ENCODE data around the gene ZSWIM3.

Gene ZSWIM3

GRCh38 chr20:45833030-45833882 lies 24.2 kb upstream of the ZSWIM3 start, which contains the start of gene SNX21:
Gene SNX21 (plus strand): TSS chr20:45833799. CDS start chr20:45833920, 121 bp downstream.
- peak; percentile 87 for DNase-seq (ENCODE audit: low read depth)
- TF ChIP-seq CTCF (conservative IDR thresholded peaks at IDR 0.05; ENCODE audit: low read depth, low read length) = no peak
- peak within 1 kb of the TSS; percentile 73 for H3K4me3 ChIP-seq (ENCODE audit: low read depth, low read length)

- DNase-seq (ENCODE audit: low read depth) = peak; percentile 60
- peak overlapping the region; percentile 73 for H3K4me3 ChIP-seq (ENCODE audit: low read depth, low read length)
- no peak for TF ChIP-seq CTCF (conservative IDR thresholded peaks at IDR 0.05; ENCODE audit: low read depth, low read length)
These were observed 23.3 kb upstream of the ZSWIM3 start for GRCh38 chr20:45833883-45834796.

GRCh38 chr20:45834797-45835161 lies 22.6 kb upstream of the ZSWIM3 start:
- DNase-seq (ENCODE audit: low read depth) = no peak
- peak overlapping the region; percentile 73 for H3K4me3 ChIP-seq (ENCODE audit: low read depth, low read length)
- TF ChIP-seq CTCF (conservative IDR thresholded peaks at IDR 0.05; ENCODE audit: low read depth, low read length) = no peak

GRCh38 chr20:45835329-45835765 lies 22.1 kb upstream of the ZSWIM3 start:
- TF ChIP-seq CTCF (conservative IDR thresholded peaks at IDR 0.05; ENCODE audit: low read depth, low read length) = no peak
- H3K4me3 ChIP-seq (ENCODE audit: low read depth, low read length) = no peak overlapping the region
- no peak for DNase-seq (ENCODE audit: low read depth)

GRCh38 chr20:45835825-45836224 lies 21.6 kb upstream of the ZSWIM3 start:
- no peak overlapping the region for H3K4me3 ChIP-seq (ENCODE audit: low read depth, low read length)
- TF ChIP-seq CTCF (conservative IDR thresholded peaks at IDR 0.05; ENCODE audit: low read depth, low read length) = no peak
- no peak for DNase-seq (ENCODE audit: low read depth)

- no peak overlapping the region for H3K4me3 ChIP-seq (ENCODE audit: low read depth, low read length)
These were observed 20.6 kb upstream of the ZSWIM3 start for GRCh38 chr20:45836841-45837240.

More at GRCh38 chr20:45836841-45837240, 20.6 kb upstream of the ZSWIM3 start:
- DNase-seq (ENCODE audit: low read depth) = no peak
- no peak for TF ChIP-seq CTCF (conservative IDR thresholded peaks at IDR 0.05; ENCODE audit: low read depth, low read length)
